ENCODE data around the gene BLTP2. TPM values are rescaled to one million over a fixed set of nuclear protein-coding genes. Genes with fewer than 3 reads are reported as not detected.

The BLTP2 gene
- total and polyA plus RNA-seq, 2 of the 13 experiments (the other 11 are each of a cell fraction or from before 2014, with no cell fraction given): 66.7 to 80.9 TPM

DNA sequence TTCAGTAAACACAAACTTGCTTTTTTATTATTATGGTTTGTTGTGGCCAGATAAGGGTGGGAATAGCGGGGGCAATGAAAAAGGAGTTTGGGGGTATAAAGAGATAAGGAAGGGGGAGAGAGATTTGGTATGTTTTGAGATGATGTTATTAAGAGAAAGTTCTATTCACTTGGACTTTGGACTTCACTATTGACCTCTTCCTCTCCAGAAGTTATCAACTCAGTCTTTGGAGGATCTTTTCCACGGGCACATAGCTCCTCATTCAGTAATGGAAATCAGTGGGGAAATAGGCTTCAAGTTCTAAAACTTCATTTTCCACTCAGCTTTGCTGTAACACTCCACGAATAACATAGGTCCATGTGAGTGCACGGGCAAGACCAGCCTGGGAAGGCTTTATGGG lies 43.5 kb upstream of the BLTP2 start:
- Histone ChIP-seq H3K4me2 (ENCODE audit: low read depth, low read length) (no peak overlapping the region), H3K4me3 (replicated peaks in 1 of 3; ENCODE audit: insufficient read depth in 1 of 3, low read depth in 2 of 3, low read length in 3 of 3) (no peak overlapping the region), H3K27me3 (ENCODE audit: control insufficient read depth in 1 of 2, insufficient read depth in 2 of 2, low read length in 2 of 2) (no peaks in the 10 kb centered on the region), H3K9me3 (ENCODE audit: low read length) (no peaks in the 10 kb centered on the region), H3K36me3 (replicated peaks in 1 of 2; ENCODE audit: control insufficient read depth in 1 of 2, insufficient read depth in 2 of 2, low read length in 2 of 2) (peaks cover 45 to 80% of the 10 kb centered on the region in 2 experiments), H4K20me1 (ENCODE audit: insufficient read depth, low read length) (no peaks in the 10 kb centered on the region), H3K79me2 (ENCODE audit: insufficient read depth, low read length) (no peaks in the 10 kb centered on the region), H3K4me1 (ENCODE audit: insufficient read depth, low read length) (0 out of 2 replicates have a peak, but pooled peaks cover 7% of the 10 kb centered on the region), H3K27ac (ENCODE audit: extremely low read length, insufficient read depth, low read length) (no peak overlapping the region), H2AFZ (ENCODE audit: low read length) (no peak overlapping the region), H3K9ac (ENCODE audit: insufficient read depth, low read depth, low read length) (no peak overlapping the region)
- FAIRE-seq (no peak), DNase-seq (ENCODE audit: low spot score) (no peak), ATAC-seq (no peak)
- no TSS peak for BruUV-seq (replicated peaks)
- POLR2A ChIA-PET: interaction anchor here (0.7 to 2.9 kb wide), 4 partner anchors 10 to 45 kb away, joined by 3 to 13 read pairs (median 6); partner anchors contain the start of gene RPL23A
- 90% methylated on average over 4 of the region's 4 CpGs for WGBS (ENCODE audit: low lambda C conversion rate)
- intact Hi-C loops (cut with micrococcal nuclease; ENCODE audit: unreplicated experiment): no loop called here
- no peak for TF ChIP-seq PPARG (CRISPR knock-in tag; conservative IDR thresholded peaks at IDR 0.05)
- TF ChIP-seq ZNF652 (CRISPR knock-in tag; IDR thresholded peaks at IDR 0.05; ENCODE audit: borderline replicate concordance, low read depth): peak; percentile 60; the same call in 1 of the 2 replicates
- TF ChIP-seq HNF4A (CRISPR knock-in tag; IDR thresholded peaks at IDR 0.05): 0 out of 2 replicates have a peak, but pooled peaks have one; percentile 16
- peak; percentile 66 for TF ChIP-seq HNRNPK (IDR thresholded peaks at IDR 0.05; ENCODE audit: low read depth, low read length, poor library complexity, severe bottlenecking)
- in situ Hi-C loops (cut with HindIII; ENCODE audit: extremely low pct_ligation_motif_present, low pct_unique_long_range_greater_than_20kb): no loop called here
- CTCF ChIA-PET (ENCODE audit: low intra/inter-chr PET ratio, low total read pairs): interaction anchor here (1.7 kb wide), 1 partner anchor 61 kb away, joined by 4 read pairs; no protein-coding TSS in a partner anchor

DNA sequence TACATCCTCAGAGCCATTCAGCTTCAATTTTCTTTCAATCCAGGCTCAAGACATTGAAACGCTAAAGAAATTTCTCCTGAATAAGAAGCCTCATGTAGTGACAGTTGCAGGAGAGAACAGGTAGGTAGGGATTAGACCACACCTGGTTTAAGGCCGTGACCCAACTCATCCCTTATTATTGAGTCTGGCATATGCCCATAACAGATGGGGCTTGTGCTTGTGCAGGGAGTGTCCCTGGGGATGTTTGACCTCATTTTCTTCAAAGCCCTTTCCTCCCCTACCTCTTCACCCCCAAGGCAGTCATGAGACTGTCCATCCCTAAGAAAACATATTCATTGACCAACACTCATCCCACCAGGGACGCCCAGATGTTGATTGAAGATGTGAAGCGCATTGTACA lies 41.3 kb upstream of the BLTP2 start:
- no peak overlapping the region for H3K4me3 ChIP-seq (replicated peaks in 1 of 3; ENCODE audit: insufficient read depth in 1 of 3, low read depth in 2 of 3, low read length in 3 of 3)
- no peak overlapping the region for H3K4me2 ChIP-seq (ENCODE audit: low read depth, low read length)
- no TSS peak for BruUV-seq (replicated peaks)
- WGBS (ENCODE audit: low lambda C conversion rate): 95% methylated on average over 4 of the region's 4 CpGs
- H2AFZ ChIP-seq (ENCODE audit: low read length): no peak overlapping the region
- intact Hi-C loops (cut with micrococcal nuclease; ENCODE audit: unreplicated experiment): no loop called here
- DNase-seq (ENCODE audit: low spot score) (no peak), FAIRE-seq (no peak), ATAC-seq (no peak)
- no peak overlapping the region for H3K9ac ChIP-seq (ENCODE audit: insufficient read depth, low read depth, low read length)
- POLR2A ChIA-PET: interaction anchor here (1.0 kb wide), 1 partner anchor 12 kb away, joined by 3 read pairs; no protein-coding TSS in a partner anchor
- TF ChIP-seq KAT8 (CRISPR knock-in tag; IDR thresholded peaks at IDR 0.05) (no peak), NFYB (CRISPR knock-in tag; IDR thresholded peaks at IDR 0.05) (no peak), ZSCAN21 (CRISPR knock-in tag; IDR thresholded peaks at IDR 0.05; ENCODE audit: borderline replicate concordance) (no peak), ZFP41 (CRISPR knock-in tag; IDR thresholded peaks at IDR 0.05; ENCODE audit: borderline replicate concordance) (no peak), ZNF550 (CRISPR knock-in tag; IDR thresholded peaks at IDR 0.05; ENCODE audit: borderline replicate concordance) (no peak), ZNF143 (CRISPR knock-in tag; IDR thresholded peaks at IDR 0.05) (no peak), ZNF296 (CRISPR knock-in tag; conservative IDR thresholded peaks at IDR 0.05) (no peak), TRIM24 (CRISPR knock-in tag; IDR thresholded peaks at IDR 0.05) (no peak), ZNF136 (CRISPR knock-in tag; IDR thresholded peaks at IDR 0.05; ENCODE audit: low read depth) (no peak)
- TF ChIP-seq, protein P1, sequence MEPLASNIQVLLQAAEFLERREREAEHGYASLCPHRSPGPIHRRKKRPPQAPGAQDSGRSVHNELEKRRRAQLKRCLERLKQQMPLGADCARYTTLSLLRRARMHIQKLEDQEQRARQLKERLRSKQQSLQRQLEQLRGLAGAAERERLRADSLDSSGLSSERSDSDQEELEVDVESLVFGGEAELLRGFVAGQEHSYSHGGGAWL (CRISPR knock-in tag; IDR thresholded peaks at IDR 0.05): no peak
- TF ChIP-seq, protein P2, sequence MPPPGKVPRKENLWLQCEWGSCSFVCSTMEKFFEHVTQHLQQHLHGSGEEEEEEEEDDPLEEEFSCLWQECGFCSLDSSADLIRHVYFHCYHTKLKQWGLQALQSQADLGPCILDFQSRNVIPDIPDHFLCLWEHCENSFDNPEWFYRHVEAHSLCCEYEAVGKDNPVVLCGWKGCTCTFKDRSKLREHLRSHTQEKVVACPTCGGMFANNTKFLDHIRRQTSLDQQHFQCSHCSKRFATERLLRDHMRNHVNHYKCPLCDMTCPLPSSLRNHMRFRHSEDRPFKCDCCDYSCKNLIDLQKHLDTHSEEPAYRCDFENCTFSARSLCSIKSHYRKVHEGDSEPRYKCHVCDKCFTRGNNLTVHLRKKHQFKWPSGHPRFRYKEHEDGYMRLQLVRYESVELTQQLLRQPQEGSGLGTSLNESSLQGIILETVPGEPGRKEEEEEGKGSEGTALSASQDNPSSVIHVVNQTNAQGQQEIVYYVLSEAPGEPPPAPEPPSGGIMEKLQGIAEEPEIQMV (CRISPR knock-in tag; IDR thresholded peaks at IDR 0.05; ENCODE audit: low read depth): no peak
- TF ChIP-seq, protein P3, sequence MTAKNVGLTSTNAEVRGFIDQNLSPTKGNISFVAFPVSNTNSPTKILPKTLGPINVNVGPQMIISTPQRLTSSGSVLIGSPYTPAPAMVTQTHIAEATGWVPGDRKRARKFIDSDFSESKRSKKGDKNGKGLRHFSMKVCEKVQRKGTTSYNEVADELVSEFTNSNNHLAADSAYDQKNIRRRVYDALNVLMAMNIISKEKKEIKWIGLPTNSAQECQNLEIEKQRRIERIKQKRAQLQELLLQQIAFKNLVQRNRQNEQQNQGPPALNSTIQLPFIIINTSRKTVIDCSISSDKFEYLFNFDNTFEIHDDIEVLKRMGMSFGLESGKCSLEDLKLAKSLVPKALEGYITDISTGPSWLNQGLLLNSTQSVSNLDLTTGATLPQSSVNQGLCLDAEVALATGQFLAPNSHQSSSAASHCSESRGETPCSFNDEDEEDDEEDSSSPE (CRISPR knock-in tag; IDR thresholded peaks at IDR 0.05): no peak
- H3K36me3 ChIP-seq (replicated peaks in 1 of 2; ENCODE audit: control insufficient read depth in 1 of 2, insufficient read depth in 2 of 2, low read length in 2 of 2): peaks cover 58 to 94% of the 10 kb centered on the region in 2 experiments
- CTCF ChIA-PET (ENCODE audit: low intra/inter-chr PET ratio, low total read pairs): interaction anchor here (1.2 kb wide), 1 partner anchor 34 kb away, joined by 4 read pairs; the partner anchor contains the start of gene RPL23A
- in situ Hi-C loops (cut with HindIII; ENCODE audit: extremely low pct_ligation_motif_present, low pct_unique_long_range_greater_than_20kb): no loop called here
- H3K79me2 ChIP-seq (ENCODE audit: insufficient read depth, low read length): no peaks in the 10 kb centered on the region
- no peak overlapping the region for H3K27ac ChIP-seq (ENCODE audit: extremely low read length, insufficient read depth, low read length)
- H3K9me3 ChIP-seq (ENCODE audit: low read length): no peaks in the 10 kb centered on the region
- H3K4me1 ChIP-seq (ENCODE audit: insufficient read depth, low read length): 0 out of 2 replicates have a peak, but pooled peaks cover 7% of the 10 kb centered on the region
- H3K27me3 ChIP-seq (ENCODE audit: control insufficient read depth in 1 of 2, insufficient read depth in 2 of 2, low read length in 2 of 2): no peaks in the 10 kb centered on the region
- H4K20me1 ChIP-seq (ENCODE audit: insufficient read depth, low read length): no peaks in the 10 kb centered on the region
